LNCaP clone FGC (cell line): ENCODE results near the gene MANBA.

Experiments used
- DNase-seq: peaks from one replicate; pipeline ENCODE4 v3.0.0-alpha.2; 2011; ENCODE audit warnings: low read depth
- H3K4me3 ChIP-seq: 2 replicates; pipeline ENCODE4 v1.5.1; 2011; ENCODE audit warnings: mild to moderate bottlenecking, low read depth, low read length, control low read depth
- CTCF ChIP-seq: IDR thresholded peaks from 2 replicates; pipeline ENCODE4 v1.5.1; 2012; ENCODE audit warnings: mild to moderate bottlenecking; ENCODE audit not compliant: control insufficient read depth, insufficient read depth; ENCODE audit errors: extremely low read depth

The MANBA gene

DNA sequence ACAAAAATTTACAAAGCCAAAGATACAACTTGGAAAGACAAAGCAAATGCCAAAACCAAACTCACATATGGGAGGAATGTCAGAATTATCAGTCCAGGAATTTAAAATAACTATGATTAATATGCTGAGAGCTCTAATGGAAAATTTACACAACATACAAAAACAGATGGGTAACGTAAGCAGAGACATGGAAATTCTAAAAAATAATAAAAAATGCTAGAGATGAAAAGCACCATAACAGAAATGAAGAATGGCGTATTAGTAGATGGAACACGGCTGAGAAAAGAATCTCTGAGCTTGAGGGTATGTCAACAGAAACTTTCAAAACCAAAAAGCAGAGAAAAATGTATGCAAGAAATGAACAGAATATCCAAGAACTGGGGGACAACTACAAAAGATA is 4.1 kb upstream of the MANBA start:
- TF ChIP-seq CTCF: no peak
- H3K4me3 ChIP-seq: no peak overlapping the region
- DNase-seq: no peak

- no peak overlapping the region for H3K4me3 ChIP-seq
- TF ChIP-seq CTCF: no peak
- no peak for DNase-seq
Measured at GRCh38 chr4:102761906-102762305, 1.1 kb upstream of the MANBA start.

DNA sequence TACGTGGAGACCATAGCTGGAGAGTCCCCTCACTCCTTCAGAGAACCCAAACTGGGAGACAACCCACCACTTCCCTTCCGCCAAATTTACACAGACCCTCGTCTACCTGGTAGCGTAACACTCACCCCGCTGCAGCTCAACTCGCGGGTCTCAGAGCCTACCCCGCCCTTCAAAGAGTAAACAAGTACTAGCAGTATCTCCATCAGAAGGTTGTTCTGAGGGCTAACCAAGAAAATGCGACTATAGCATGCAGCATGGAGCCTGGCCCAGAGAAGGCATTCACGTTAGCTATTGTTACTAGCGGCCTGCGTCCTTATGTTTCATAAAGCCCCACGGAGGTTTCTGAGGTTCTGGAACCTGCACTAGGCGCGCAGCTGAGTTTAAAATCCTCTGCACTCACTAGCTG is 531 bp upstream of the MANBA start:
- H3K4me3 ChIP-seq: peak overlapping the region; percentile 92
- no peak for TF ChIP-seq CTCF
- no peak for DNase-seq

DNA sequence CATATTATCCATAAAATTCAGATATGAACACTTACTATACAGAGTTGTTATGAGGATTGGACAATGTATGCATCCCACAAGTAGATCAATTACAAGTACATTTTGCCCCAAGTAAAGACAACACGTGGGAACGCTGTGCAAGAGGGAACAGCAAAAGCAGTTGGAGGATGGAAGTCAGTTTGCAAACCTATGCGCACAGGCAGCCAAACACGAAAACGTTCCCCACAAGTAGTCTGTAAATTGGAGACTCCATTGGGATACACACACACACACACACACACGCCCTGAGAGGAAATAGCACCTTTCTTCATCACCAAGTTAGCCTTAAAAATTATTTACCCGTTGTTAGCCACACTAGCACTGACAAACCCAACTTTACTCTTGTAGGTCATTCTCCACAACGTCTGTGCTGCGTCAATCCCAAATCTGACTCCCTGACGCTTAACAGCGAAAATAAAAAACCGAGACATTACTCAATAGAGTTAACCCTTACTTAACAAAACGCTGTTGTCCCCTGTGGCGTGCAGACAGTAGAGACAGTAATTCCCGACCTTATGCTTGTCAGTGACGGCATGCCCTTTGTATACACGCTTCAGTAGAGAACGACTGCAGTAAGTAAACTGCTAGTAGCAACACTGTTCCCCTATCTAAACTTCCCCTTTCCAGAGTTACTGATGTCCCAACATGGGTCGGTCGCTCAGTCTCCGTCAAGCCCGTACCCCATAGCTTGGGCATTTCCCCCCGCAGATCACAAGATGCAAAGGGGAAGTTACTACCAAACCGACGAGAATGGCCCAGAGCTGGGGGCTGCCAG is 730 bp downstream of the MANBA start:
- DNase-seq: no peak
- no peak for TF ChIP-seq CTCF
- H3K4me3 ChIP-seq: peak overlapping the region; percentile 92

GRCh38 chr4:102758241-102759160 is 2.3 kb downstream of the MANBA start:
- TF ChIP-seq CTCF: no peak
- H3K4me3 ChIP-seq: no peak overlapping the region
- peak; percentile 96 for DNase-seq

DNA sequence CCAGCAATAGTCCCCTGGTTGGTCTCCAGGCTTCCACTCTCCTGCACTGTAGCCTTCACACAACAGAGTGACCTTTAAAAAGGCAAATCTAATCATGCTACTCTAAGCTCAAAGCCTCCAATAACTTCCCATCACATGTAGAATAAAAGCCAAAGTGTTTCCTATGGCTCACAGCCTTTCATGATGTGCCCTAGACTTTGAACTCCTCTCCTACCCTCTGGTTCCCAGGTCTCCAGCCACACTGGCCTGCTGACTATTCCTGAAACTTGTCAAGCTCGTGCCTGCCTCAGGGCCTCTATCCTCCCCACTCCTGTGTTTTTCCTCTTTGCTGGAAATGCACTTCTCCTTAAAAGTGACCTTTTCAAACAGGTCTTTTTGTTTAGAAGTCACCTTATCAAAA is 3.1 kb downstream of the MANBA start:
- peak overlapping the region; percentile 0; the same call in 1 of the 2 replicates for H3K4me3 ChIP-seq
- no peak for DNase-seq
- TF ChIP-seq CTCF: no peak
